ENCODE measurements around the gene TSPAN15.
A peak's percentile ranks its signal among the peaks of the same experiment; 100 is the strongest.

Gene TSPAN15

DNA sequence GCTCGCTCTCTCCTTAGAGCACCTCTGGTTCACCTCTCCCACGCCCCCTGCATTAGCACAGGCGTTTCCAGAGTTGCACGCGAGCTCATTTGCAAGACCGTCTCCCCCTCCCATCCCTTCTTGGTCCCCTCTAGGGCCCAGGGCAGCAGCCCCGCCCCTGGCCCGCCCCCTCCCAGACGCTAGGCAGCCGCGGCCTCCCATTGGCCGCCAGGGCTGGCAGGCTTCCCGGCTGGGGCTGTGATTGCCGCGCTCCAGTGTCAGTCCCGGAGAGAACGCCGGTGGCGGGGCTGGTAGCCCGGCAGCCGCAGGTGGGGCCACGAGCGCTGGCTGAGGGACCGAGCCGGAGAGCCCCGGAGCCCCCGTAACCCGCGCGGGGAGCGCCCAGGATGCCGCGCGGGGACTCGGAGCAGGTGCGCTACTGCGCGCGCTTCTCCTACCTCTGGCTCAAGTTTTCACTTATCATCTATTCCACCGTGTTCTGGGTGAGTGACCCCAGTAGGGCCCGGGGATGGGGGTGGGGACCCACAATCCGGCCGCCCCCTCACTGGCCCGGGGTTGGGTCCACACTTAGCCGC lies at the start of gene TSPAN15:
Gene TSPAN15 (plus strand): TSS at position 257 of the 575 bp plus-strand sequence. CDS start 130 bp downstream, at position 387.
- peak; percentile 89 for DNase-seq

DNA sequence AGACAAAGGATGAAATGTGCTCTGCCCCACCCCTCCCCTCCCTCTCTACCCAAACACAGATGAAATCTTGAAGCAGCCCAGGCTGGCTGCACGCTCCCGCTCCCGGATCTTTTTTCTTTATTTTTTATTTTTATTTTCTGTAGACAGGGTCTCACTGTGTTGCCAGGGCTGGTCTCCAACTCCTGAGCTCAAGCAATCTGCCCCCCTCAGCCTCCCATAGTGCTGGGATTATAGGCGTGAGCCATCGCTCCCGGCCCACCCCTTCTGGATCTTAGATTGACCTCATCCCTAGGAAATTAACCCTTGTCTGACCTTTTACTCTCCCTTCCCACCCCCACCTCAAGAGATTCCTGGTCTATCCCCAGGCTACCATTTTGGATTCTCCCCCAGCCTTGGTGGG lies 48.9 kb upstream of the TSPAN15 start:
- no peak for DNase-seq

DNA sequence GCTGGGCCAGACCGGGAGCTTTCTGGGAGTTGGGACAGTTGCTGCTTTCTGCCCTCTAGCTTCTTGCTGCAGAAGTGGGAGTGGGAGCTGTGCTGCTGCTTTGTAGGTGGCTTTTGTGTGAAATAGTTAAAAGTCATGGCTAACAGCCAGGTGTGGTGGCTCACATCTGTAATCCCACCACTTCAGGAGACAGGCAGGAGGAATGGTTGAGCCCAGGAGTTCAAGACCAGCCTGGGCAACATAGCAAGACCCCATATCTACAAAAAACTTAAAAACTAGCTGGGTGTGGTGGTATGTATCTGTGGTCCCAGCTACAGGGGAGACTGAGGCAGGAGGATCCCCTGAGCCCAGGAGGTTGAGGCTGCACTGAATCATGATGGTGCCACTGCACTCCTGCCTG lies 48.2 kb upstream of the TSPAN15 start:
- DNase-seq = no peak

DNA sequence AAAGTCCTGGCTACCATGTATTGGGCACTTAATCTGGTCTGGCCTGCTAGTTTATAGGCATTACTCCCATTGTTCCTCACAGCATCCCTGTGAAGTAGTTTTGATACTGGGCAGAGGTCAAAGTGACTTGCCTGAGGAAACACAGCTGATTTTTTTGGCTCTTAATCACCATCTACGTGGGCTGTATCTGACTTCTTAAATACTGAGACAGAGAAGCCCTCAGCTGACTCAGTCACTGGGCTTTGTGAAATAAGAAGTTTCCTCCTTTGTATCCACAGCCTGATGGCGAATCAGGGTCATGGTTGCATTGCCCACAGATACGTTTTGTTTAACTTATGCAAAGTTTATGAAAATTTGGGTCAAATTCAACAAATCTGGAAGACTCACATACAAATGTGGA lies 47.7 kb upstream of the TSPAN15 start:
- DNase-seq = no peak

DNA sequence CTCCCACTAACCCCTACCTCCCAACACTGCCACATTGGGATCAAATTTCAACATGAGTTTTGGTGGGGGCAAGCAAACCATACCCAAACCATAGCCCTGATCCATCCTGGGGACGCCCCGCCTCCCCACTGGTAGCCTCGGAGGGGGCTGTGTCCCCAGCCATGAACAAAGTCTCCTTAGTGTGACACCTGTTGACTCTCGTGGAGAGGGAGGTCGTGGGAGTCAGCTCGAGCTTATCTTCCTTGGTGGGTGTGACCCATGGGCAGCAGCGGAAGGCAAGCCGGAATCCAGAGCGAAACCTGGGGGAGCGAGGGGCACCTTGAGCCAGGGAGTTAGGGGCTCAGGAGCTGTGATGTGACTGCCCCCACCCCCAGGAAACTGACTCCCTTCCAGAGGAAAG lies 46.5 kb upstream of the TSPAN15 start:
- no peak for DNase-seq

DNA sequence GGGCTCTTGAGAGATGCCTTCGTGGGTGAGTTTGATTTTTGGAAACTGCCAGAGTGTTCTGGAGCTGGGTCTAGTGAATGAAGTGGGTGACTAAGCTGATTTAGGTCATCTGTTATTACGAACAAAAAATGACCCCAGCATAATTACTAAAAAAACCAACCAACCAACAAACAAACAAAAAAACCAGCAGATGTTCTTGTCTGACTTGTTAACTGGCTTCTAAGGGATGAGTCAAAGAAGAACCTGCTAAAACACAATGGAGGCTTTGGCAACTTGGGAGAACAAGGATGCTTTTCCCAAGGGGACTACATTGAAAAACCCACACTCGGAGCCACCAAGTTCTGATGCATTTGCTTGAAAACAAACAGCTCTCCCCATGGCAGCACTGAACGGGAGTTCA lies 46.0 kb upstream of the TSPAN15 start:
- DNase-seq = no peak

DNA sequence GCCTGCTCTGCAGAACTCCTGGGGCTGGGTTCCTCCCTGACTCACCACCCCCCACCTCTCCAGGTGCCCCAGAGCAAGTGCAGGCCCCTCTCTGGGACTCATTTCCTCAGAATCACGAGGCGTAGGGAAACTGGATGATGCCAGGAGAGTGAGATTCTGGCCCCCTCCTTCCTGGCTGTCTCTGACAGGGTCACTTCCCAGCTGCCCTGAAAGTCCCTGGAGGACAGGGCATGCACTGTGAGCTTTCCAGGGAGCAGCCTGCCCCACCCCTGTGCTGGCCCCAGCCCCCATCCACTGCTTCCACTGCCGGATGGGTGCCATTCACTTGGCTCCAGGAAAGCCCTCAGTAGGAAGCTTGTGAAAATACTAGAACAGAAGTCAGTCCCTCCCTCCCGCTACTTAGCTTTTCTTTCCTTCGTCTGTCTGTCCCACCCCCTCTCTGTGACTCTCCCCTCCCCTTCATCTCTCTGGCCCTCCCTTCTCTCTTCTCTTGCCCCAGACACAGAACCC lies 44.9 kb upstream of the TSPAN15 start:
- DNase-seq = no peak

DNA sequence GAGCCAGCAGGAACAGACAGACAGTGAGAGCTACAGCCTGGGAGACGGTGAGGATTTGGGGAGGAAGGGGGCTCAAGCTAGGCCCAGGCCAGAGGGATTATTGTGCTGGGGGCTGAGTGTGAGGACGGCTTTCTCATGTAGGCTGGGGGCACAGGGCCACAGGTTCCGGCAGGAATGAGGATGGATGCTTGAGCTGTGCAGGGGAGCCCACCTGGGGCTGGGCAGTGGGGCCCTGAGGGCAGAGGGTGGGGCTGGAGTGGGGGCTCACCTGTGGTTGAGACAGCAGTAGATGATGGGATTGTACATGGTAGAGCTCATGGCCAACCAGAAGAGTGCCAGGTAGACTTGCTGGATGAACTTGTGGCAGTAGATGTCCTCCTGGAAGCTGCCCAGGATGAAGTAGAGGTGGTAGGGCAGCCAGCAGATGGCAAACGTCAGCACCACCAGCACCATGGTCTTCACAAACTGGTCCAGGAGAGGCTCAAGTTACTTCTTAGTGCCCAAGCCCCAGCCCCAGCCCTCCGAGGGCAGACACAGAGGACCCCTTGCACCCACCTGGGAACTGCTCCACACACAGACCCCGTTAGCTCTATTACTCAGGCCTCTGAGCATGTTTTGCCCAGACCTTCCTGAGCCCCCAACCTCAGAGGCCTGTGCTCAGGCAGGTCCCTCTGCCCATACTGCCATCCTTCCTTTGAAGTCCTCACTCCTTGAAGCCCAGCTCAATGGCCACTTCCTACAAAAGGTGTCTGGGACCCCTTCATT lies 44.3 kb upstream of the TSPAN15 start:
- DNase-seq = no peak

DNA sequence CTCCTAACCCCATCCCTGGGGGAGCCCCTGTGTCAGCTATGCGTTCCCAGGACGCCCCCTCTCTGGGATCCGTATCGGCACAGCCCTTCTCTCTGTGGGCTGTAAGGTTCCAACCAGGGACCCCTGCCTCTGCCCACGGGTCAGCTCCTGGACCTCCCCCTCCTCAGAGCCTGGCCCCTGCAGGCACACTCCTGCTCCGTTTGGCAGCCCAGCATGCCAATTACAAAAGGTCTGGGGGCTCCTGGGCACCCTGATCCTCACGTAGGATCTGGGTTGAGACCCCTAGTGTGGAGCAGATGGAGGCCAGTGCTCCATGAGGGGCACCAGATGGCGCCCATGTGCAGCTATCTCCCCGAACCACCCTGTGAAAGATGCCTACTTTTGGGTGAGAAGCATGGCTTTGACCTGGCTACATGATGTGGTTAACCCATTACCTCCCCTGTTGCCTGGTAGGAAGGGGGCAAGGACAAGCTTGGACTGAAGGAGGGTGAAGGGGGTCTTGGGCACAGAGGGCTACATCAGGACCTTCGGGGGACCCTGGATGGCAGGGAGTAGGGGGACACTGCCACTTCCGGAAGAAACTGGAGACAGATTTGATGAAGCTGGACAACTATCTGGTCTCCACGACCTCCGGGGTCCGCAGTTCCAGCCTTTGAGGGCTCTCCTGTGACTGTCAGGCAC lies 43.5 kb upstream of the TSPAN15 start:
- no peak for DNase-seq

DNA sequence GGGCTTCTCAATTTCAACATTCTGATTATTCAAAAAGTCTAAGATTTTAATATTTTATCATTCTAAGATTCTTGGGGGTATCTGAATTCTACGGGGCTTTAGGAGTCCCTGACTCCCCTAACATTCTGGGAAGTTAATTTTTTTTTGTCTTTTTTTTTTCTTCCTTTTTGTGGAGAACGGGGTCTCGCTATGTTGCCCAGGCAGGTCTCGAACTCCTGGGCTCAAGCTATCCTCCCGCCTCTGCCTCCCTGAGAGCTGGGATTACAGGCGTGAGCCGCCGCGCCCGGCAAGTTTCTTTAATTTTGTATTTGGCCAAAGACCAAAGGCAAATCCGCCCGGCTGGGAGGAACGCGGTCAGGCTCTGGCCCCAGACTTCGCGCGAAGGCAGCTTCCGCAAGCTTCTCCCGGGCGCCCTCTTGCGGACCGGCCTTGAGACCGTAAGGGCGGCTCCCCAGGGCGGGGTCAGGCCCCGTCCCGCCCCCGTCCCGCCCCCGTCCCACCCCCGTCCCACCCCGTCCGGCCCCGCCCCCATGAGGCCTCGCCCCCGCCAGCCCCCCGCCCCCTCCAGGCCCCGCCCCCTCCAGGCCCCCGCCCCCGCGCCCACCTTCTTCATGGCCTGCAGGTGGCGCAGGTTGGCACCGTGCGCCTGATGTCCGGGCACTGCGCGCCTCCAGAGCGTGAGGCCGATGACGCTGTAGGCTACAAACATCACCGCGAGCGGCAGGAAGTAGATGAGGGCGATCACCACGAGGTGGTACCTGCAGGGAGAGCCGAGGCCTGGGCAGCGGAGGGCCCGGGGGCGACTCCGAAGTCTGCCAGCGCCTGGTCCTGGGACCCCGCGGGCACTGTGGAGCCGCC lies 42.7 kb upstream of the TSPAN15 start:
- DNase-seq = peak; percentile 92

DNA sequence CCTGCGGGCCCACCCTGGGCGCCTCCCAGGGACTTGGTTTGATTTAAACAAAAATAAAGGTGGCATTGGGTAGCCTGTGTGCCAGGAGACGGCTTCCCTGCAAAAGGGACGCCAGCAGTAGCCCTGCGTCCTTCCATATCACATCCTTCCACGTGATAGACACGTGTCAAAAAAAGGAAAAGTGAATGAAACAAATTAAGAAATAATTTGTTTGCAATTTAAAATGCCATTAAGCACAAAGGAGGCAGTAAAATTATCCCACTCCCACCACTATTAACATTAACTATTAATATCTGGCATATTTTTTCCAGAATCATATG lies 42.1 kb upstream of the TSPAN15 start:
- no peak for DNase-seq

DNA sequence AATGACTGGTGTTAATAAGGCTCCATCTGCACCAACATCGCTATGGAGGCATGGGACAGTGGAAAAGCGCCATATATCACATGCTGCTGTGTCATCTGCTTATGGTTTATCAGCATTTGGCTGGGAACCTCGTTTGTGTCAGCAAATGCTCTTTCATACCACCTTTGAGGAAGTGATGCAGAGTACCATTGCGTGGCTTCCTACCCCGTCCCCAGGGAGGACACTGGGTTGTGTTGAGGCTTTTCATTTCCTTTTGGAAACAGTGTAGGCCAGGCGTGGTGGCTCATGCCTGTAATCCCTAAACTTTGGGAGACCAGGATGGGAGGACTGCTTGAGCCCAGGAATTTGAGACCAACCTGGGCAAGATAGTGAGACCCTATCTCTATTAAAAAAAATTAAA lies 41.3 kb upstream of the TSPAN15 start:
- no peak for DNase-seq

DNA sequence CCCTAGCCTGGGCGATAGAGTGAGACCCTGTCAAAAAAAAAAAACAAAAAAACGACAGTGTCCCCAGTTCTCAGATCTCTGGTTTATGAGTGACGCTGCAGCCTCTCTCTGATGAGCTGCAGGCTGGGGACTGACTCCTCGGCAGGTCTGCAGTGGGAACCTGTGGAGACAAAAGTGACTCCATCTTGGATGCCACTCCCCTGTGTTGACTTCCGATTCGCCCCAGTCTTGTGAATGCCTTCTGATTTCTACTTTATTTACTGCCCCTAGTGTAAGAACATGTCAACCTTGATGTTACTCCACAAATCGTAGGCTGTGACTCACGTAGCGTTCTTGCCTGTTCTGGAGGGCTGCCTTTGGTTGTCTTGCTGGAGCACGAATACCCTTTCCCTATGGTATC lies 40.8 kb upstream of the TSPAN15 start:
- DNase-seq = no peak

DNA sequence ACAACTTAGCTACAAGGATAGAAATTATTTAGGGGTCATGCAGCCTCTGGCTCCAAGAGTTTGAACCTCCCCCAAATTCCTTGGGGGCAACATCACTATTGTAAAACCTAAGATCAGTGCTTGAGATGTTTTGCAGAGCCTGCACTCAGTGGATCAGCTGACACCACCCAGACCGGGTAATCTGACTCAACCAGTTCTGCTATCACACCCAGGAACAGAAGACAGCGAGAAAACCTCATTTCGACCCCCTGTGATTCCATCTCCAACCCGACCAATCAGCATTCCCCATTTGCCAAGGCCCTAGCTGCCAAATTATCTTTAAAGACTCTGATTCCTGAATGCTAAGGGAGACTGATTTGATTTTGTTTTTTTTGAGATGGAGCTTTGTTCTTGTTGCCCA lies 39.8 kb upstream of the TSPAN15 start:
- no peak for DNase-seq

DNA sequence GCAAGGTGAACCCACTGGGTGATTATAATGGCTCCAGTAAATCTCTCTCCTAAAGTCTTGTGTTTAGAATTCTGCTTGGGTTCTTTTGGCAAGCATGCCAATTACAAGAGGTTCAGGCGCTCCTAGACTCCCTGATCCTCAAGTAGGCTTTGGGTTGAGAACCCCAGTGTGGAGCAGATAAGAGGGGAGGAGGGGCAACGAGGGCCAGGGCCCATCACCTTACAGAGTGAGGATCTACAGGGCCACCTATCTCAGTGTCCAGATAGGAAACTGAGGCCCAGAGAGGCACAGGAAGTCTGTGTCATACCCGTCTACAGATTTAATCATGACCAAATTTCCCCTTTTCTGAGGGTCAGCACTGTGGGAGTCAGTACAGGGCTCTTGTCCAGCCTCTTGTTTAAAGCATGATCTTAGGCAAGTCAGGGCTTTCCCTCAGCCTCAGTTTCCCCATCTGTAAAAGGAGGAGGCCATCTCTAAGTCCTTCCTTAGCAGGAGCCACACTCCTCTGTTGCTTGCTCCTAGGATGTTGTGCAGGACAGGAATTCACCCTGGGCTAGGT lies 39.0 kb upstream of the TSPAN15 start:
- no peak for DNase-seq

DNA sequence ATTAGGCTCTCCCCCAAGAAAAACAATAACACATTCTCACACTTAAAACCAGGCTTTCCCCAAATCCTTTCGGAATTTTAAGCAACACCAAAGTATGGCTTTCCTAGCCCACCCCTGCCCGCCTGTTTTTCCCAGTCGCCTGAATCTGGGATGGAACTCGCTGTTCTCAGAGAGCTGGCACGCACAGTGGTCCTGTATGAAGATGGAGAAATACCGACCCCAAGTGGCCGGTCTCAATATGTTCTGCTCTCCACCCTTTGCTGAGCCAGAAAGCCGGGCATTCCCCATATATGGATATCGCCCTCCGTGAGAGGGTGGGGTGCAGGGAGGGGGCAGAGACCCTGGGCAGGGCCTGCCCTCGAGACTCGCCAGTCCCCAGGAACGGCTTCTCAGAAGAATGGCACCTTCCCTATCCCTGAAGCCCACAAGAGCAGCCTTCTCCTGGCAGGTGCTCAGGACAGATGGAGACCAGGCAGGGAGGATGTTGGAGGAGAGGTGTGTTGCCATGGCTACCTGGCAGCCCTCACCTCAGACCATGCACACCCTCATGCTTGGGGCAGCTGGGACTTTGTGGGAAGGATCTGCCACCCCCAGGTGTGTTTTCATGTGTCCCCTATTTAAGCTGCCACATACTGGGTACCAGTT lies 37.9 kb upstream of the TSPAN15 start:
- DNase-seq = no peak

DNA sequence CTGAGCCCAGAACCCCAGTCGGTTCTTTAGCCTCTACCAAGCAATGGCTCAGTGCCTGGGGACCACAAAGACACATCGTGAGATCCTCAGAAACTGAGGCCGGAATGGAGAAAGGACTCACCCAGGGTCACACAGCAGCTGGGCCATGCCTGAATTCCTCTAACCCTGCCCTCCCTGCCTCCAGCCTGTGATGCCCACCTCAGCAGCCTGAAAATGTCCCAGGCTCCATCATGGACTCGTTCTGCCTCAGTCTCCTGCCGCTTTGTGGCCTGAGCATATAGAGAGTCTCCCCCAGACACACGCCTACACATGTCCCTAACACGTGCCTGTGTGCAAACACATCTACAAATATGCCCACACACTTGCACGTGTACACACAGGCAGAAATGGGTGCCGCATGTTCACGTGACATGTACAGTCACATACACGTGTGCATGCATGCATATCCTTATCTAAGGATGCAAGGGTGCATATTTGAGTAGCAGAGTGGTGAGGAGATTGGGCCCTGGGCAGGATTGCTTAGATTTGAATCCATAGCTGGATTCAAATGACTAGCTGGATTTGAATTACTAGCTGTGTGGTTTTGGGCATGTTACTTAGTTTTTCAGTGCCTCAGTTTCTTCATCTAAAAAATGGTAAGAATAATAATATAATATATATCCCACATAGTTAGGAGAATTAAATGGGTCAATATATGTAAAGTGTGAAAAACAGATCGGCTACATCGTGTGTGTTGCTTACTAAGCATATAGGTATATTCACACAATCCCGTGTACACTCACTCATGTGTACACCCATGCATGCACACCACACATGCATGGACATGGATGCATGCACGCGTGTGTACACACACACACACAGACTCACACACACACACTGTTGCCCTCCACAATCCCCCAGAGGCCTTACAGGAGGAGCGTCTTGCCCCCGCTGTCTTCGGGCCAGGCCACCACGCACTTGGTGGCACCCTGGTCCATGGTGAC lies 36.9 kb upstream of the TSPAN15 start:
- no peak for DNase-seq

DNA sequence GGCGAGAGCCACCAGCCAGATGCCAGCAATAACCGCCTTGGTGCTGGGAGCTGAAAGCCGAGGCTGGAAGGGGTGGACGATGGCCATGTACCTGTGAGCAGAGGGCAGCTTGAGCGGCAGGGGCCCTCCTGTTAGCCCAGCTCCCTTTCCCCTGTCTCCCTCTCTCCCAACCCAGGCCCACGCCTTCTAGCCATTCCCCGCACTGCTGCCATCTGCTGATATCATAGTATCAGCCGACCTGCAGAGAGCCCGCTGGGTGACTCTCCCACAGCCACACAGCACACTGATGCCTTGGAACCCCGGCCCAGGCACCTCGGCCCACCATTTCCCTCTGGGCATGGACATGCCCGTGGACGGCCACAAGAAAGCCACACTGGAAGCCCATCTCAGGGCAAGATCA lies 36.2 kb upstream of the TSPAN15 start:
- no peak for DNase-seq

DNA sequence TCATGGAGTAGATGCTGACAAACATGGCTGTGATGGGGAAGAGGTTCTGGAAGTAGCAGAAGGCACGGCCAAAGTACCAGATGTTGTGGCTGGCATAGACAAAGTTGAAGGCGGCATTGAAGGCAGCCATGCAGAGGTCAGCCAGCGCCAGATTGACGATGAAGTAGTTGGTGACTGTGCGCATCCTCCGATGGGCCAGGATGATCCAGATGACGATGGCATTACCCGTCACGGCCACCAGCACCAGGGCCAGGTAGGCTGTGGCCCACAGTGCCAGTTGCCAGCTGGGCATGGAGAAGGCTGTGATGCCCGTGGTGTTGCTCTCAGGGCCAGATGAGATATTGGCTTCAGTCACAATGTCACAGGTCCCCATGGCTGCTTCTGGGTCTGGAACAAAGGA lies 35.3 kb upstream of the TSPAN15 start:
- no peak for DNase-seq

DNA sequence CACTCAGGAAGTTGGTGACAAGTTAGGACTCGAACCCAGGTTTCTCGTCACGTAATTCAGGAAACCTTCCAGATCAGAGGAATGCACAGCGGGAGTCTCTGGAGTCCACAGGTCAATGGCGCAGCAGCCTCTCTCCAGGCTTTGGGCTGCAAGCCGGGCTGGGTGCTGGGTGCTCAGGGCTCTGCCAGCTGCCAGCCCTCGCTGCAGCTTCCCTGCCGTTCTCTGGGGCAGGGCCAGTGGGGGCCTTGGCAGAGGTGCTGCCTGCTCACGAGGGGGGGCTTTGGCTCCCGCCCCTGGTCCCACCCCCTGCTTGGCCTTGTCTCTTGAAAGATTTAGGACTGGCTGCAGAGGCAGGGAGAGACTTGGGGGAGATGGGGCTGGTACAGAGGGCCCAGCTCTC lies 34.6 kb upstream of the TSPAN15 start, which contains the start of gene TACR2:
Gene TACR2 (minus strand): TSS at position 224 of the 400 bp plus-strand sequence. CDS start 595 bp downstream, outside the sequence.
- no peak for DNase-seq

DNA sequence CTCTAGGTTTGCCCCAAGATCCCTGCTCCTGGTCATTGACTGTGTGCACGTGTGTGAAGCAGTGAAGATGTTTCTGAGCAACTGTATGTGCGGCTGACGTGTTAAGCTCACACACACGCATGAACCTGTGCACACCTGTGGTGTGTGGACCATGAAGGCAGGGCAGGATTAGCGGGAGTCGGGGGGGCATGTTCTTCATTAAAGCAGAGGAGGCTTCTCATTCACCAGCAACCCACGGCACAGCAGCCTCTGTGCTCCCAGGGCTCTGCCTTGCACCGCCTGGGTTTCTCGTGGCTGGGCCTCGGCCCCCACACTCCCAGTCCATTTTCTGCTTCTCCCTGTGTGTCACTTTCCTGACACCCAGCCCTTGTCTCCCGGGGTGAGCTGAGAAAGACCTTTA lies 33.7 kb upstream of the TSPAN15 start:
- no peak for DNase-seq
